Measurements from ENCODE around the gene MGRN1. TPM values are rescaled to one million over a fixed set of nuclear protein-coding genes. Genes with fewer than 3 reads are reported as not detected.

MGRN1 gene
- total and polyA plus RNA-seq, 3 donors from 2014 or later: 34.7 to 91.1 (median 89.7) TPM

DNA sequence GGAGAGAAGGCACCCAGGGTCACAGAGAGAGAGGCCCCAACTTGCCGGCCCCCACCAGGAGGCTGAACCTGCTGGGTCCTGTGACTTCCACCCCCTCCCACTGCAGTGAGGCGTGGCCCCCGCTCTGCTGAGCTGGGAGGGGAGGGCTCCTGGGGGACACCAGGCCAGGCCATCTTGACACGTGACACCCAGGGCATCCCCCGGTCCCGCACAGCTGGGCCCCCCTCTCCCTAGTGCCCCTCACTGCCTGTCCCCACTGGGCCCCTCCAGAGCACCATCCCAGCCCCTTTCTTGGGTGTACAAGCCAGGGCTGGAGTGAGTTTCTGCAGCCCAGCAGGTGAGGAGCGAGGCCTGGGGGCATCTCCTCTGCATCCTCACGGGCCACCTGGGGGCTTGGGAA is 22.3 kb upstream of the MGRN1 start:
- H3K27ac ChIP-seq: no peak overlapping the region
- H3K4me1 ChIP-seq: no peaks in the 10 kb centered on the region
- no peaks in the 10 kb centered on the region for H3K9me3 ChIP-seq
- no peak for TF ChIP-seq POLR2A (IDR thresholded peaks at IDR 0.05)
- TF ChIP-seq, protein P1, sequence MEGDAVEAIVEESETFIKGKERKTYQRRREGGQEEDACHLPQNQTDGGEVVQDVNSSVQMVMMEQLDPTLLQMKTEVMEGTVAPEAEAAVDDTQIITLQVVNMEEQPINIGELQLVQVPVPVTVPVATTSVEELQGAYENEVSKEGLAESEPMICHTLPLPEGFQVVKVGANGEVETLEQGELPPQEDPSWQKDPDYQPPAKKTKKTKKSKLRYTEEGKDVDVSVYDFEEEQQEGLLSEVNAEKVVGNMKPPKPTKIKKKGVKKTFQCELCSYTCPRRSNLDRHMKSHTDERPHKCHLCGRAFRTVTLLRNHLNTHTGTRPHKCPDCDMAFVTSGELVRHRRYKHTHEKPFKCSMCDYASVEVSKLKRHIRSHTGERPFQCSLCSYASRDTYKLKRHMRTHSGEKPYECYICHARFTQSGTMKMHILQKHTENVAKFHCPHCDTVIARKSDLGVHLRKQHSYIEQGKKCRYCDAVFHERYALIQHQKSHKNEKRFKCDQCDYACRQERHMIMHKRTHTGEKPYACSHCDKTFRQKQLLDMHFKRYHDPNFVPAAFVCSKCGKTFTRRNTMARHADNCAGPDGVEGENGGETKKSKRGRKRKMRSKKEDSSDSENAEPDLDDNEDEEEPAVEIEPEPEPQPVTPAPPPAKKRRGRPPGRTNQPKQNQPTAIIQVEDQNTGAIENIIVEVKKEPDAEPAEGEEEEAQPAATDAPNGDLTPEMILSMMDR (IDR thresholded peaks at IDR 0.05): no peak
- H3K4me3 ChIP-seq: no peak overlapping the region
- H3K36me3 ChIP-seq (ENCODE audit: low read depth, missing control alignments): no peaks in the 10 kb centered on the region
- 77% methylated on average over 6 of the region's 8 CpGs; no CpG with 5 or more reads in 1 of the 2 donors for WGBS, 2 donors
- intact Hi-C loops (cut with DNase I; ENCODE audit: low total_unique reads): loop anchor here (10.0 kb wide), 1 partner anchor 162 kb away; the partner anchor contains the start of gene ZNF500
- no peaks in the 10 kb centered on the region for H3K27me3 ChIP-seq
- DNase-seq: no peak

DNA sequence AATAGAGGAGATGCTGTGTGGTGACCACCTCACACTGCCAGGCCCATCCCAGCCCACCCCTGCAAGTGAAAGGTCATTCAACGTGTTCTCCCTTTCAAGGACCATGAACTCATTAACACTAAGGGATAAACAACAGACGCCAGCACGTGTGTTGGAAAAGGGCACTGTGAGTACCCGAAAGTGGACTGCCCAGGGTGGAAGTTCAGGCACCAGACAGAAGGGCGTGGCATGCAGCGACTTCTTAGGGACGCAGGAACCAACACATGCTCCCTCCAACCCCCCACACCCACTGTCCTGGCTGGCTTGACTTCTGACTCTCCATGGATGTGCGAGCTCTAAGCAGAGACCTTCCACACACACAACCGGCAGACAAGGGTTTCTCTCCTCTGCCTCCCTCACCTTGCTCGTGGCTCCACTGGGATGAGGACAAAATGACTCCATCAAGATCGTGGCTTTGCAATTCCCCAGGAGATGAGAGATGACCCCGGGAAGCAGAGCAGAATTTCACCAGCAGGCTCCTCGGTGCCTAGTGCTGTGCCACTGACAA is 20.9 kb upstream of the MGRN1 start:
- no peaks in the 10 kb centered on the region for H3K9me3 ChIP-seq
- WGBS, 2 donors: 53 to 70% methylated on average over 13 of the region's 13 CpGs
- H3K4me1 ChIP-seq: no peaks in the 10 kb centered on the region
- intact Hi-C loops (cut with DNase I; ENCODE audit: low total_unique reads): loop anchor here (10.0 kb wide), 1 partner anchor 161 kb away; the partner anchor contains the start of gene ZNF500
- H3K4me3 ChIP-seq: no peak overlapping the region
- H3K27me3 ChIP-seq: no peaks in the 10 kb centered on the region
- DNase-seq: no peak
- no peak overlapping the region for H3K27ac ChIP-seq
- H3K36me3 ChIP-seq (ENCODE audit: low read depth, missing control alignments): no peaks in the 10 kb centered on the region
- TF ChIP-seq, protein P1 (IDR thresholded peaks at IDR 0.05): no peak
- TF ChIP-seq POLR2A (IDR thresholded peaks at IDR 0.05): no peak

DNA sequence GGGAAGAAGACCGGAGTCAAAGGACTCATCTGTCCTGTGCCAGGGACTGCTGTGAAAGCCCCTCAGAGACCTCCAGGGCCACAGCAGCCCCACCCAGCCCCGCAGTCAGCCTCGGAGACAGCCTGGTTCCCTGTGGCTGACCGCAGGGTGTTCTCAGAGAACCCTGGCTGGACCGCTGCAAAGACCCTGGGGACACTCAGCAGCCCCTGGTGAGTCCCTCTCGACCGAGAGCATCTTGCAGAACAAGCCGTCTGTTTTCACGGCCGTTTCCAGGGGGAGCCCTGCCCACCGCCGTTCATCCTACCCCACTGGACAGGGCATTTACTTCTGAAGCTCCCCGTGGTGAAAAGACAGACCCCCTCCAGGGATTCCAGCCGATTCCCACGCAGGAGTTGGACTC is 20.2 kb upstream of the MGRN1 start:
- Histone ChIP-seq H3K9me3 (no peaks in the 10 kb centered on the region), H3K4me3 (no peak overlapping the region), H3K27me3 (no peaks in the 10 kb centered on the region), H3K36me3 (ENCODE audit: low read depth, missing control alignments) (no peaks in the 10 kb centered on the region), H3K27ac (no peak overlapping the region), H3K4me1 (no peaks in the 10 kb centered on the region)
- TF ChIP-seq POLR2A (IDR thresholded peaks at IDR 0.05): no peak
- TF ChIP-seq, protein P1 (IDR thresholded peaks at IDR 0.05): no peak
- intact Hi-C loops (cut with DNase I; ENCODE audit: low total_unique reads): loop anchor here (10.0 kb wide), 1 partner anchor 160 kb away; the partner anchor contains the start of gene ZNF500
- 64 to 80% methylated on average over 8 to 15 of the region's 15 CpGs for WGBS, 2 donors
- no peak for DNase-seq

DNA sequence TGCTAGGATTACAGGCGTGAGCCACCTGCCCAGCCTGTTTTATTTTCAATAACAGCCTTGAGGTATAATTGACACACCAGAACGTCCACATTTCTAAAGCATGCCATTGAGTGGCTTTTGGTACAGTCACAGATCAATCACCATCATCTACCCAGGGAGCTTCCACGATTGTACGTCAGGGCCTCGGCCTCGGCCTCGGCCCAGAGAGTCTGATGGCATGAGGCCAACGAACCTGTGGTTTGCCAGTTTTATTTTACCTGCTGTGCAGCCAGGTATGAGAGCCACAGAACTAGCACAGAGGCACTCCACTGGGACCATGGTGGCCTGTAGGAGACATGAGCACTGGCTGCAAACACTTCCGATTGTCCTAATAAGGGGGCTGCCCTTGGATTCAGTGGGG is 18.3 kb upstream of the MGRN1 start:
- intact Hi-C loops (cut with DNase I; ENCODE audit: low total_unique reads): loop anchor here (10.0 kb wide), 1 partner anchor 158 kb away; the partner anchor contains the start of gene ZNF500
- H3K27ac ChIP-seq: no peak overlapping the region
- no peak for DNase-seq
- no peak for TF ChIP-seq POLR2A (IDR thresholded peaks at IDR 0.05)
- TF ChIP-seq, protein P1 (IDR thresholded peaks at IDR 0.05): no peak
- no peaks in the 10 kb centered on the region for H3K4me1 ChIP-seq
- H3K27me3 ChIP-seq: no peaks in the 10 kb centered on the region
- no peak overlapping the region for H3K4me3 ChIP-seq
- no peaks in the 10 kb centered on the region for H3K9me3 ChIP-seq
- WGBS, 2 donors: 88 to 94% methylated on average over 9 of the region's 9 CpGs
- H3K36me3 ChIP-seq (ENCODE audit: low read depth, missing control alignments): no peaks in the 10 kb centered on the region

Data from testis (tissue), 3 donors.